Inflammatory macrophage (primary cell): ENCODE results near the gene DBX2.
"Not testable (repeated sequence)": the region's sequence is repeated elsewhere in the genome, so short reads cannot be mapped to it uniquely, and the experiment has no call there.

Experiments
- DNase-seq, 2 donors: peaks; one replicate each; pipeline ENCODE4 v3.0.0-alpha.2; 2020 to 2022
- total RNA-seq, 18 experiments: gene quantifications; one replicate each; lab custom pipeline; 2026; ENCODE audit warnings: mixed read lengths in 6 of 18, inconsistent platforms in 2 of 18; lab: John Stamatoyannopoulos, UW

DBX2 gene
- total RNA-seq, result 0 to 0.05 (median 0) reads per million in 18 experiments

GRCh38 chr12:45050751-45051571 lies at the start of gene DBX2:
Gene DBX2 (minus strand): TSS chr12:45051099. CDS start chr12:45050927, 172 bp downstream.
- no peak for DNase-seq

GRCh38 chr12:45098766-45099165 lies 47.9 kb upstream of the DBX2 start:
- DNase-seq, result no peak

- not testable (repeated sequence) for DNase-seq
These were observed 44.5 kb upstream of the DBX2 start for GRCh38 chr12:45095417-45095816.

- no peak for DNase-seq
These were observed 42.2 kb upstream of the DBX2 start for GRCh38 chr12:45093051-45093450.

GRCh38 chr12:45089411-45090075 lies 38.6 kb upstream of the DBX2 start:
- no peak for DNase-seq

- no peak for DNase-seq
These were observed 37.7 kb upstream of the DBX2 start for GRCh38 chr12:45088608-45089007.

- not testable (repeated sequence) for DNase-seq
These were observed 33.3 kb upstream of the DBX2 start for GRCh38 chr12:45084248-45084647.

- DNase-seq, result no peak
These were observed 26.4 kb upstream of the DBX2 start for GRCh38 chr12:45077251-45077650.

GRCh38 chr12:45076417-45077026 lies 25.6 kb upstream of the DBX2 start:
- DNase-seq, result no peak

- DNase-seq, result no peak
These were observed 24.8 kb upstream of the DBX2 start for GRCh38 chr12:45075587-45076282.

GRCh38 chr12:45065125-45065626 lies 14.3 kb upstream of the DBX2 start:
- DNase-seq, result no peak

GRCh38 chr12:45060976-45061375 lies 10.1 kb upstream of the DBX2 start:
- no peak for DNase-seq

- DNase-seq, result no peak
These were observed 750 bp upstream of the DBX2 start for GRCh38 chr12:45051572-45052125.

- DNase-seq, result no peak
These were observed 768 bp downstream of the DBX2 start for GRCh38 chr12:45049912-45050750.

GRCh38 chr12:45042599-45042998 lies 8.3 kb downstream of the DBX2 start:
- DNase-seq, result no peak

- no peak for DNase-seq
These were observed 9.9 kb downstream of the DBX2 start for GRCh38 chr12:45040977-45041376.

- no peak for DNase-seq
These were observed 11.1 kb downstream of the DBX2 start for GRCh38 chr12:45039757-45040156.

GRCh38 chr12:45034861-45035265 lies 16.0 kb downstream of the DBX2 start:
- no peak for DNase-seq

- no peak for DNase-seq
These were observed 33.0 kb downstream of the DBX2 start for GRCh38 chr12:45017916-45018315.

- DNase-seq, result no peak
These were observed 36.5 kb downstream of the DBX2 start for GRCh38 chr12:45014396-45014795.

- no peak for DNase-seq
These were observed 38.1 kb downstream of the DBX2 start for GRCh38 chr12:45012749-45013148.
